ENCODE data around the gene SAMD15.

DNA sequence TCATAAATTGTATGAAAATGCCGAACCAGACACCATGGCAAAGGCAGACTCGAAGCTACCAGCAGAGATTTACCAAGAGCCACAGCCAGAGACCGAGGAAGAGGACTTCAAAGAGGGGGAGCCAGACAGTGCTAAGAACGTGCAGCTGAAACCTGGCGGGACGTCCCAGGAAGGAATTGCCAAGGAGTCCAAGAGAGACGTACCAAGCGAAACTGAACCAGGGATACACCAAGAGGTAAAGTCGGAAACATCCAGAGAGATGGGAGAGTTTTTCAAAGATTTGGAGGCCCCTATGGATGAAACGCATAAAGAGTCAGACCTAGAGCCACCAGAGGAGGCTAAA lies 294 bp downstream of the SAMD15 start:
- TF ChIP-seq, protein P1, sequence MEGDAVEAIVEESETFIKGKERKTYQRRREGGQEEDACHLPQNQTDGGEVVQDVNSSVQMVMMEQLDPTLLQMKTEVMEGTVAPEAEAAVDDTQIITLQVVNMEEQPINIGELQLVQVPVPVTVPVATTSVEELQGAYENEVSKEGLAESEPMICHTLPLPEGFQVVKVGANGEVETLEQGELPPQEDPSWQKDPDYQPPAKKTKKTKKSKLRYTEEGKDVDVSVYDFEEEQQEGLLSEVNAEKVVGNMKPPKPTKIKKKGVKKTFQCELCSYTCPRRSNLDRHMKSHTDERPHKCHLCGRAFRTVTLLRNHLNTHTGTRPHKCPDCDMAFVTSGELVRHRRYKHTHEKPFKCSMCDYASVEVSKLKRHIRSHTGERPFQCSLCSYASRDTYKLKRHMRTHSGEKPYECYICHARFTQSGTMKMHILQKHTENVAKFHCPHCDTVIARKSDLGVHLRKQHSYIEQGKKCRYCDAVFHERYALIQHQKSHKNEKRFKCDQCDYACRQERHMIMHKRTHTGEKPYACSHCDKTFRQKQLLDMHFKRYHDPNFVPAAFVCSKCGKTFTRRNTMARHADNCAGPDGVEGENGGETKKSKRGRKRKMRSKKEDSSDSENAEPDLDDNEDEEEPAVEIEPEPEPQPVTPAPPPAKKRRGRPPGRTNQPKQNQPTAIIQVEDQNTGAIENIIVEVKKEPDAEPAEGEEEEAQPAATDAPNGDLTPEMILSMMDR (IDR thresholded peaks at IDR 0.05): no peak
- no peak for TF ChIP-seq POLR2A (IDR thresholded peaks at IDR 0.05)
